Measurements from ENCODE around the gene BDH1. TPM values are rescaled to one million over a fixed set of nuclear protein-coding genes. Genes with fewer than 3 reads are reported as not detected.

The BDH1 gene
- total RNA-seq, 3 donors from 2014 or later: 14.6 to 33.1 (median 16.4) TPM

DNA sequence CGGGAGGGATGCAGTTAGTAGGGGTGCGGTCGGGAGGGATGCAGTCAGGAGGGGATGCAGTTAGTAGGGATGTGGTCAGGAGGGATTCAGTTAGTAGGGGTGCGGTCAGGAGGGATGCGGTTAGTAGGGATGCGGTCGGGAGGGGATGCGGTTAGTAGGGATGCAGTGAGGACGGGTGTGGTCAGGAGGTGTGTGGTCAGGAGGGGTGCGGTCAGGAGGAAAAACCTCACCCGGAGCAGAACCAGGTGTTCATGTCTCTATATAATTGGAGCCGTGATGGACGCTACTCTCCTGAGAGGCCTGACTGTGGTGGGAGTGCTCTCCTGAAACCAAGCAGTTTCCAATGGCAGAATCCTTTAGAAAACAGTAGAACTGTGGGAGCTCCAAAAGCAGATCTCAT, 95.8 kb downstream of the BDH1 start:
- Histone ChIP-seq H3K4me1 (no peaks in the 10 kb centered on the region), H3K36me3 (no peaks in the 10 kb centered on the region), H3K27ac (no peak overlapping the region), H3K27me3 (no peaks in the 10 kb centered on the region), H3K4me3 (no peak overlapping the region), H3K9me3 (no peaks in the 10 kb centered on the region)
- DNase-seq (ENCODE audit: low spot score in 2 of 2): no peak
- TF ChIP-seq POLR2A (IDR thresholded peaks at IDR 0.05): no peak
- intact Hi-C loops (cut with DNase I; ENCODE audit: low total_unique reads): no loop called here

Other genes with a start within 250 kb of the BDH1 start
- 10 to 100 TPM; 26.3 to 36.4 (median 35.7) TPM for gene RUBCN, start 180.9 kb upstream of the BDH1 start, total RNA-seq
- gene FYTTD1, start 193.9 kb upstream of the BDH1 start, total RNA-seq: 10 to 100 TPM; 56.5 to 61.6 (median 56.7) TPM
- 10 to 100 TPM; 41.6 to 61.0 (median 49.8) TPM for gene LRCH3, start 235.3 kb upstream of the BDH1 start, total RNA-seq

Measured in breast epithelium (tissue), 4 donors.